Colonic mucosa (tissue), 4 donors: ENCODE data around the gene OGDH. TPM values are rescaled to one million over a fixed set of nuclear protein-coding genes. Genes with fewer than 3 reads are reported as not detected.

ENCODE experiments used
- DNase-seq: peaks from one replicate; pipeline ENCODE4 v3.0.0-alpha.2; 2020
- H3K27ac ChIP-seq: fragments of 200-600 bp; one replicate; pipeline ENCODE4 v1.8.0; 2021
- H3K27me3 ChIP-seq: fragments of 200-600 bp; one replicate; pipeline ENCODE4 v1.8.0; 2021
- H3K36me3 ChIP-seq: fragments of 200-600 bp; one replicate; pipeline ENCODE4 v1.8.0; 2021
- H3K4me1 ChIP-seq: fragments of 200-600 bp; one replicate; pipeline ENCODE4 v1.8.0; 2021; ENCODE audit warnings: mild to moderate bottlenecking
- H3K4me3 ChIP-seq: fragments of 200-600 bp; one replicate; pipeline ENCODE4 v1.8.0; 2021
- H3K9ac ChIP-seq, 2 donors: one replicate each; pipeline ENCODE4 v1.7.0; 2013; ENCODE audit warnings: control low read depth in 2 of 2, low read depth in 2 of 2, low read length in 2 of 2
- H3K9me3 ChIP-seq: fragments of 200-600 bp; one replicate; pipeline ENCODE4 v1.8.0; 2021
- intact Hi-C: fragments of 100-400 bp; cut with DNase I; formaldehyde crosslinking; loops from one replicate; pipeline ENCODE4 v1.14.1; 2022
- total RNA-seq, 2 donors: library from RNA; stranded (reverse); fragmentation: NEBNext Ultra II Directional in 1 of 2; extraction: Animal tissue kit (Norgen Biotek cat#: 25700) in 1 of 2; gene quantifications; one replicate each; pipeline ENCODE4 v1.2.1, GENCODE V29; 2021
- TF ChIP-seq, protein P1 (sequence below): fragments of 200-600 bp; IDR thresholded peaks from one replicate; pipeline ENCODE4 v1.8.0; 2022; ENCODE audit warnings: antibody characterized with exemption, mild to moderate bottlenecking
- donor health status: healthy.
- donor health status: DM: no; HTN: no; CAD: no.
- donor health status: DM: no; HTN: no; CAD: no.

Gene OGDH
- total RNA-seq, 2 donors from 2014 or later, result 142 to 164 TPM

DNA sequence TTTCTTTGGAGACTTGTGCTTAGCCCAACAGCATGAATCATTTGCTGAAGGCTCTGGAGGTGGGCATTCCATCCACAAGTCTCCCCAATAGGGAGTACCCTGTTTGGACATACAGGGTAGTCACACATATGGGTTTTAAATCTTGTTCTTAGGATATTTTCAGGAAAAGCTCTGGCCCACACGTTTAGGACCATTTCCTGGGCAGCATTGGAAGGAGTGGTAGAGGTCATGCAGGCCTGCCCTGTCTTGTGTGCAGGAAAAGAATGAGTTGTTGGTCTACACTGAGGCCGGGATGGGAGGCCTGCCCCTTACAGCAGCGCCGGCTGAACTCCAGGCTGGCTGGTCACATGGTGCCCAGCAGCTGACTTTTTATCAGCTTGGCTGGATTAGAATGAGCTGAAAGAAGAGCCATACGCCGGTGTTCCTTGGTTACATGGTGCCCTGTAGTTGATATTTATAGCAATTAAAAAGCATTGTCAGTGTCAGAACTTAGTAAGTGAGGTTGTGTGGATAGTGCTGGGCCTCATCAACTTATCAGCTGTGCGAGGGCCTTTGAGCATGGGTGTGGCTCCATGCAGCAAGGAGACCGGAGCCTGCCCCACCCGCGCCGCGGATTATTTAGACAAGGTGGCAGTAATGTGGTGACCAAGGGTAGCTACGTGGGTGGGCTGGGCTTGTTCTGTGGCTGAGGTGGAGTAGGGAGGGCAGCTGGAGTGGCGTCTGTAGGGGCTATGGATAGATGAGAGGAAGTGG is 28.6 kb downstream of the OGDH start:
- Histone ChIP-seq H3K9ac (peak overlapping the region in 1 of 2 donors; percentile 54), H3K27ac (peak overlapping the region; percentile 91), H3K27me3 (no peaks in the 10 kb centered on the region), H3K4me1 (peaks cover 64% of the 10 kb centered on the region), H3K36me3 (no peaks in the 10 kb centered on the region), H3K4me3 (no peak overlapping the region), H3K9me3 (no peaks in the 10 kb centered on the region)
- intact Hi-C loops, result no loop called here
- TF ChIP-seq, protein P1, sequence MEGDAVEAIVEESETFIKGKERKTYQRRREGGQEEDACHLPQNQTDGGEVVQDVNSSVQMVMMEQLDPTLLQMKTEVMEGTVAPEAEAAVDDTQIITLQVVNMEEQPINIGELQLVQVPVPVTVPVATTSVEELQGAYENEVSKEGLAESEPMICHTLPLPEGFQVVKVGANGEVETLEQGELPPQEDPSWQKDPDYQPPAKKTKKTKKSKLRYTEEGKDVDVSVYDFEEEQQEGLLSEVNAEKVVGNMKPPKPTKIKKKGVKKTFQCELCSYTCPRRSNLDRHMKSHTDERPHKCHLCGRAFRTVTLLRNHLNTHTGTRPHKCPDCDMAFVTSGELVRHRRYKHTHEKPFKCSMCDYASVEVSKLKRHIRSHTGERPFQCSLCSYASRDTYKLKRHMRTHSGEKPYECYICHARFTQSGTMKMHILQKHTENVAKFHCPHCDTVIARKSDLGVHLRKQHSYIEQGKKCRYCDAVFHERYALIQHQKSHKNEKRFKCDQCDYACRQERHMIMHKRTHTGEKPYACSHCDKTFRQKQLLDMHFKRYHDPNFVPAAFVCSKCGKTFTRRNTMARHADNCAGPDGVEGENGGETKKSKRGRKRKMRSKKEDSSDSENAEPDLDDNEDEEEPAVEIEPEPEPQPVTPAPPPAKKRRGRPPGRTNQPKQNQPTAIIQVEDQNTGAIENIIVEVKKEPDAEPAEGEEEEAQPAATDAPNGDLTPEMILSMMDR, result no peak
- DNase-seq, result peak; percentile 91

- no peaks in the 10 kb centered on the region for H3K36me3 ChIP-seq
- H3K27me3 ChIP-seq, result no peaks in the 10 kb centered on the region
- H3K27ac ChIP-seq, result peak overlapping the region; percentile 91
- peak overlapping the region in 1 of 2 donors; percentile 44 for H3K9ac ChIP-seq
- intact Hi-C loops, result no loop called here
- no peak overlapping the region for H3K4me3 ChIP-seq
- no peaks in the 10 kb centered on the region for H3K9me3 ChIP-seq
- TF ChIP-seq, protein P1, result no peak
- DNase-seq, result no peak
- H3K4me1 ChIP-seq, result peaks cover 68% of the 10 kb centered on the region
These were observed 29.7 kb downstream of the OGDH start for GRCh38 chr7:44636041-44636584.

DNA sequence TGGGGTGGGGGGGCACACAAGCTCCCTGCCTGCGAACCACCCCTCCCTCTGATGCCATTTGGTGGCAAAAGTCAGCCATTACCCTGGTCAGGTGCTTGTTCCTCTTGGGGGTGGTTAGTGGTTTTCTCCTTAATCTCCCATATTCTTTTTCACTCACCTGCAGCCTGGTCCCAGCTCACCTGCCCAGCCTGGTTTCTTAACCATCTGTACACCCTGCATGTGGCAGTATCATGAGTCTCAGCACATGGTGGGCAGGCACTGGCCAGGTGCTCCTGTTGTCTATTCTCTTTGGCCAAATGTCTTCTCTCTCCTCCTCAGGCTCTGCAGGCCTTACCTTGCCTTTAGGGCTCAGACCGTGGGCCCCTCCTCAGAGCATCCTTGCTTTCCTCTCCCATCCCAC is 30.5 kb downstream of the OGDH start:
- Histone ChIP-seq H3K27ac (peak overlapping the region; percentile 91), H3K36me3 (no peaks in the 10 kb centered on the region), H3K9me3 (no peaks in the 10 kb centered on the region), H3K4me1 (peaks cover 68% of the 10 kb centered on the region), H3K27me3 (no peaks in the 10 kb centered on the region), H3K4me3 (no peak overlapping the region), H3K9ac (peak overlapping the region in 1 of 2 donors; percentile 40)
- TF ChIP-seq, protein P1, result no peak
- DNase-seq, result no peak
- intact Hi-C loops, result no loop called here

GRCh38 chr7:44637788-44638594 is 31.6 kb downstream of the OGDH start:
- intact Hi-C loops, result no loop called here
- peak; percentile 74 for DNase-seq

More at GRCh38 chr7:44637788-44638594, 31.6 kb downstream of the OGDH start:
- Histone ChIP-seq H3K4me1 (peaks cover 63% of the 10 kb centered on the region), H3K27me3 (no peaks in the 10 kb centered on the region), H3K27ac (peak overlapping the region; percentile 91), H3K9ac (peak overlapping the region; percentile 28 to 29), H3K4me3 (no peak overlapping the region), H3K36me3 (no peaks in the 10 kb centered on the region), H3K9me3 (no peaks in the 10 kb centered on the region)
- TF ChIP-seq, protein P1, result no peak
